ENCODE measurements around the gene ERP27.

The ERP27 gene

DNA sequence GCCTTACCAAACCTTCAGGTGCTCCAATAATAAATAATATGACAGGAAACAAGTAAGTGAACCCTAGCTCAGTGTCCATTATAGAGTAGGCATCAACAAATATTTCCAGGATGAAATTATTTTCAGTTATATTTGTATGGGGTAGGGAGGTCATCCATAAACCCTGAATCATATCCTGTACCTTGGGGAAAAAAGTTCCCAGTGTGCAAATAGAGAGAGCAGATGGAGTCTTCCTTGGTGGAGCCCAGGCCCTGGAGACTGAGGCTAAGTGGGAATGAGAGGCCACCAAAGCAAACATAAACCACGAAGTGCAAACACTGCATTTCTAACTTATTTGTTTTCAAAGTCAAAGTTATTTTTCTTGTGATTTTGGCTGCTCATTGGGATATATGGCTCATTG, 8.5 kb upstream of the ERP27 start:
- Histone ChIP-seq H3K36me3 (ENCODE audit: control insufficient read depth in 4 of 4, insufficient read depth in 4 of 4, low read length in 3 of 4) (peaks cover 25 to 92% (median 60%) of the 10 kb centered on the region in 4 experiments), H3K4me3 (ENCODE audit: control insufficient read depth in 1 of 7, extremely low read depth in 1 of 7, insufficient read depth in 4 of 7, low read depth in 2 of 7, low read length in 6 of 7) (no peak overlapping the region), H3K4me1 (ENCODE audit: control extremely low read depth in 1 of 4, control insufficient read depth in 4 of 4, insufficient read depth in 4 of 4, low read length in 3 of 4) (peaks cover 43 to 60% (median 49%) of the 10 kb centered on the region in 4 experiments), H3K9me3 (ENCODE audit: control extremely low read depth in 1 of 5, control insufficient read depth in 4 of 5, insufficient read depth in 2 of 5, low read depth in 1 of 5, low read length in 4 of 5) (no peaks in the 10 kb centered on the region), H3K27ac (ENCODE audit: insufficient read depth in 1 of 2, low read depth in 1 of 2, low read length in 2 of 2, poor library complexity in 1 of 2, severe bottlenecking in 2 of 2) (peak overlapping the region; percentile 82 to 92), H3K27me3 (replicated peaks in 2 of 5; ENCODE audit: control insufficient read depth in 4 of 5, insufficient read depth in 5 of 5, low read length in 4 of 5) (no peaks in the 10 kb centered on the region)
- no peak for DNase-seq
- WGBS (ENCODE audit: insufficient coverage) = no CpG with 5 or more reads among the region's 1 CpG
- CTCF ChIA-PET = interaction anchor here (2.2 to 3.3 kb wide), 2 partner anchors 9 to 11 kb away, joined by 11 to 15 read pairs; partner anchors contain the start of gene ERP27
- POLR2A ChIA-PET = interaction anchor here (0.7 kb wide), 1 partner anchor 7 kb away, joined by 4 read pairs; no protein-coding TSS in a partner anchor

DNA sequence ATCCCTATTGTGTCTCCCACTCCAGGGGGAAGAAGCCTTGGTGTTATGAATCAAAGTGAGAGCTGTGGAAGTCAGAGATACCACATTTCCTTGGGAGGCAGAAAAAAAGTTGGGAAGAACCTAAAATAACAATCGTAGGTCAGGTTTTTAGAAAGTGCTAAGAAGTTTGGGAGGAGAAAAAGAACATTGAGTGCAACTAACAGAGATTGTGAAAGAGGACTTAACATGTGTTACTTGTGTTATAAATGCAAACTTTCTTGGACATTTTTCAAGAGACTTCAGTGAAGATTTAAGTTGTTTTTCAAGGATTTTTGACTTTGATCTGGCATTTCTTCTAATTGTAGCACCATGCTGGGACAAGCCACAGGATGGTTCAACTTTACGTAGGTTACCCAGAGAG, 7.8 kb upstream of the ERP27 start:
- Histone ChIP-seq H3K36me3 (ENCODE audit: control insufficient read depth in 4 of 4, insufficient read depth in 4 of 4, low read length in 3 of 4) (peaks cover 28 to 89% (median 66%) of the 10 kb centered on the region in 4 experiments), H3K27ac (ENCODE audit: insufficient read depth in 1 of 2, low read depth in 1 of 2, low read length in 2 of 2, poor library complexity in 1 of 2, severe bottlenecking in 2 of 2) (peak overlapping the region in 1 of 2 experiments; percentile 92), H3K4me3 (ENCODE audit: control insufficient read depth in 1 of 7, extremely low read depth in 1 of 7, insufficient read depth in 4 of 7, low read depth in 2 of 7, low read length in 6 of 7) (no peak overlapping the region), H3K27me3 (replicated peaks in 2 of 5; ENCODE audit: control insufficient read depth in 4 of 5, insufficient read depth in 5 of 5, low read length in 4 of 5) (no peaks in the 10 kb centered on the region), H3K4me1 (ENCODE audit: control extremely low read depth in 1 of 4, control insufficient read depth in 4 of 4, insufficient read depth in 4 of 4, low read length in 3 of 4) (peaks cover 37 to 53% (median 42%) of the 10 kb centered on the region in 4 experiments), H3K9me3 (ENCODE audit: control extremely low read depth in 1 of 5, control insufficient read depth in 4 of 5, insufficient read depth in 2 of 5, low read depth in 1 of 5, low read length in 4 of 5) (no peaks in the 10 kb centered on the region)
- 100% methylated on average over 2 of the region's 2 CpGs for WGBS (ENCODE audit: insufficient coverage)
- POLR2A ChIA-PET = no interaction called here
- DNase-seq = no peak
- CTCF ChIA-PET = interaction anchor here (1.0 to 3.3 kb wide), 3 partner anchors 9 to 49 kb away, joined by 4 to 15 read pairs (median 11); partner anchors contain the start of gene ERP27

DNA sequence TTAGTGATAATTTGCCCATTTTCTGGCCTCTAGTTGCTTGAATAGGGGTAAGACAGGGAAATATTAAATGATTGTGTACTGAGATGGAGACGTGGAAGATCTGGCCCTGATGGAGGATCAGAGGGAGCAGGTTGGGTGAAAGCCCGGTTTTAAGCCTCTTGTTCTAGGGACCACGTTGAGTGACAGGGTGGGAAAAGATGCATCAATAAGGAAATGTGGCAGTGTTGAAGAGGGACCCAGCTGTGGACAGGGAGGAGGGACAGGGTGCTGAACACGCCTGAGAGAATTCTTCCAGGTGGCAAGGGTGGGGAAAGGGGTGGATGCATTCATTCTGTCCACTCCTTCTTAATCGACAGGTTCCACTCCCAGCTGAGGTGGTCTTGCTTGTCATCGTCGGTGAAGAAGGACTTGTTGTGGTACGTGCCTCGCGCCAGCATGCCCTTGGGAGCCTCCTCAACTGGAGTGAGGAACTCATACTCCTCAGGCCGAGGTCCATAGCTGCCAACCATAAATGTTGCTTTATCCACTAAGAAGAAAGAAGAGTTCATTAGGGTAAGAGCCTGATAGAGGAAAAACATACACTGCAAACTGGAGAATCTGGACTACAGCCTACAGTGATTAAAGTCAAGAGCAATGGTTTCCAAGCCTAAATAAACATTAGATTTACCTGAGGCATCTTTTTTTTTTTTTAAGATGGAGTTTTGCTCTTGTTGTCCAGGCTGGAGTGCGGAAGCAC, 4.0 kb upstream of the ERP27 start:
- ChIA-PET POLR2A (no interaction called here), CTCF (interaction anchor here (0.6 to 1.1 kb wide), 2 partner anchors 15 to 53 kb away, joined by 3 read pairs; no protein-coding TSS in a partner anchor)
- H3K27ac ChIP-seq (ENCODE audit: insufficient read depth in 1 of 2, low read depth in 1 of 2, low read length in 2 of 2, poor library complexity in 1 of 2, severe bottlenecking in 2 of 2) = peak overlapping the region in 1 of 2 experiments; percentile 39
- H3K4me1 ChIP-seq (ENCODE audit: control extremely low read depth in 1 of 4, control insufficient read depth in 4 of 4, insufficient read depth in 4 of 4, low read length in 3 of 4) = peaks cover under 1 to 23% (median 12%) of the 10 kb centered on the region in 4 experiments
- H3K27me3 ChIP-seq (replicated peaks in 2 of 5; ENCODE audit: control insufficient read depth in 4 of 5, insufficient read depth in 5 of 5, low read length in 4 of 5) = no peaks in the 10 kb centered on the region
- no peak for DNase-seq
- no peaks in the 10 kb centered on the region for H3K9me3 ChIP-seq (ENCODE audit: control extremely low read depth in 1 of 5, control insufficient read depth in 4 of 5, insufficient read depth in 2 of 5, low read depth in 1 of 5, low read length in 4 of 5)
- H3K4me3 ChIP-seq (ENCODE audit: control insufficient read depth in 1 of 7, extremely low read depth in 1 of 7, insufficient read depth in 4 of 7, low read depth in 2 of 7, low read length in 6 of 7) = no peak overlapping the region
- 91% methylated on average over 12 of the region's 12 CpGs for WGBS (ENCODE audit: insufficient coverage)
- peaks cover 24 to 61% (median 51%) of the 10 kb centered on the region in 4 experiments for H3K36me3 ChIP-seq (ENCODE audit: control insufficient read depth in 4 of 4, insufficient read depth in 4 of 4, low read length in 3 of 4)

DNA sequence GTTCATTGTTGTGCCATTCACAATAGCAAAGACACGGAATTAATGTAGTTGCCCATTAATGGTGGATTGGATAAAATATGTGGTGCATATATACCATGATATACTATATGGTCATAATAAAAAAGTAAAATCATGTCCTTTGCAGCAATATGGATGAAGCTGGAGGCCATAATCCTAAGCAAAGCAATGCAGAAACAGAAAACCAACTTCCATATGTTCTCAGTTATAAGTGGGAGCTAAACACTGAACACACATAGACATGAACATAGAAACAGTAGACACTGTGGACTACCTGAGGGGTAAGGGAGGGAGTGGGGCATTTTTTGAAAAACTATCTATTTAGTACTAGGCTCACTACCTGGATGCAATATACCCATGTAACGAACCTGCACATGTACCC, 3.0 kb upstream of the ERP27 start:
- CTCF ChIA-PET = interaction anchor here (0.6 to 2.6 kb wide), 5 partner anchors 13 to 54 kb away, joined by 3 to 6 read pairs (median 3); no protein-coding TSS in a partner anchor
- no peak for DNase-seq
- peaks cover 25 to 52% (median 42%) of the 10 kb centered on the region in 4 experiments for H3K36me3 ChIP-seq (ENCODE audit: control insufficient read depth in 4 of 4, insufficient read depth in 4 of 4, low read length in 3 of 4)
- WGBS (ENCODE audit: insufficient coverage) = no CpG with 5 or more reads among the region's 2 CpGs
- no peak overlapping the region for H3K27ac ChIP-seq (ENCODE audit: insufficient read depth in 1 of 2, low read depth in 1 of 2, low read length in 2 of 2, poor library complexity in 1 of 2, severe bottlenecking in 2 of 2)
- peaks cover 0 to 13% (median 5%) of the 10 kb centered on the region in 4 experiments for H3K4me1 ChIP-seq (ENCODE audit: control extremely low read depth in 1 of 4, control insufficient read depth in 4 of 4, insufficient read depth in 4 of 4, low read length in 3 of 4)
- no peak overlapping the region for H3K4me3 ChIP-seq (ENCODE audit: control insufficient read depth in 1 of 7, extremely low read depth in 1 of 7, insufficient read depth in 4 of 7, low read depth in 2 of 7, low read length in 6 of 7)
- H3K27me3 ChIP-seq (replicated peaks in 2 of 5; ENCODE audit: control insufficient read depth in 4 of 5, insufficient read depth in 5 of 5, low read length in 4 of 5) = no peaks in the 10 kb centered on the region
- H3K9me3 ChIP-seq (ENCODE audit: control extremely low read depth in 1 of 5, control insufficient read depth in 4 of 5, insufficient read depth in 2 of 5, low read depth in 1 of 5, low read length in 4 of 5) = no peaks in the 10 kb centered on the region
- POLR2A ChIA-PET = no interaction called here

DNA sequence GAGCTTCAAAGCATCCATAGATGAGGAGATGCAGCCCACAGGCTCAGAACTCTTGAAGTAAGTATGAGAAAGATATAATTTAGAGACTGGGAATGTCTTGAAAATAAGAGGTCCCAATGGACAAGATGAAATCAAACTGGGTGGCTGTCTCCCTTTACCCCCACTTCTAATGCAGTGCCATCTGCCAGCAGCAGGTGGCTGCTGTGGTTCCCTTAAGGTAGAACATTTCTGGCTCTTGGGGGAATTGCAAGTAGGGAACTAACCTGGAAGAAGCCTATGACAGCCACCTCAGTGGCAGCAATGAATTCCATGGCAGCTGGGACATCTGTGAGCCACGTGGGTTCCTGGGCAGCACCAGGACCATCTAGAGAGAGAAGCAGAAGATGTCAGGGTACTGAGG, 648 bp downstream of the ERP27 start:
- Histone ChIP-seq H3K4me1 (ENCODE audit: control extremely low read depth in 1 of 4, control insufficient read depth in 4 of 4, insufficient read depth in 4 of 4, low read length in 3 of 4) (peaks cover 4 to 9% (median 7%) of the 10 kb centered on the region in 4 experiments), H3K9me3 (ENCODE audit: control extremely low read depth in 1 of 5, control insufficient read depth in 4 of 5, insufficient read depth in 2 of 5, low read depth in 1 of 5, low read length in 4 of 5) (no peaks in the 10 kb centered on the region), H3K4me3 (ENCODE audit: control insufficient read depth in 1 of 7, extremely low read depth in 1 of 7, insufficient read depth in 4 of 7, low read depth in 2 of 7, low read length in 6 of 7) (no peak overlapping the region), H3K27ac (ENCODE audit: insufficient read depth in 1 of 2, low read depth in 1 of 2, low read length in 2 of 2, poor library complexity in 1 of 2, severe bottlenecking in 2 of 2) (no peak overlapping the region), H3K27me3 (replicated peaks in 2 of 5; ENCODE audit: control insufficient read depth in 4 of 5, insufficient read depth in 5 of 5, low read length in 4 of 5) (no peaks in the 10 kb centered on the region), H3K36me3 (ENCODE audit: control insufficient read depth in 4 of 4, insufficient read depth in 4 of 4, low read length in 3 of 4) (peaks cover 16 to 22% (median 21%) of the 10 kb centered on the region in 4 experiments)
- POLR2A ChIA-PET = interaction anchor here (0.8 to 1.0 kb wide), 2 partner anchors 11 to 23 kb away, joined by 3 read pairs; no protein-coding TSS in a partner anchor
- DNase-seq = peak in 2 of 3 donors; percentile 53 to 59
- CTCF ChIA-PET = interaction anchor here (0.7 to 4.8 kb wide), 18 partner anchors 8 to 285 kb away, joined by 3 to 30 read pairs (median 4); partner anchors contain the start of gene ARHGDIB
- 86% methylated on average over 1 of the region's 1 CpG for WGBS (ENCODE audit: insufficient coverage)

DNA sequence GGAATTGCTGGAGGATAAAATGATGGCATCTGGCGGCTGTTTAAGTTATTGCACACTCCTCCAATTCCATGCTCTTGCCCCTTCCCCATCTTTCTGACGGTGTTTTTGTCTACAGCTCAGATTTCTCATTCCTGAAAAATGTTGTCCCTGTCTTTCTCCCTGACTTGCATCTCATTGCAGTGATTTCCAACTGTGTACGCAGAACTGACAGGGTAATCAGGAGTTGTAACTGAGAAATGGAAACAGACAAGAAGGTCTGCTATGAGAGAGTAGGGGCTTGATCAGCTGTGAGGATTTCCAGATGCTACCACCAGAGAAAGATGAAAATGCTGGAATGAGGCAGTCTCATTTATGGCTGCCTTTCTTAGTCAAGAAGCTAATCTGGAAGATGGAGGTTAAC, 1.3 kb downstream of the ERP27 start:
- DNase-seq = no peak
- POLR2A ChIA-PET = interaction anchor here (1.0 kb wide), 1 partner anchor 12 kb away, joined by 3 read pairs; no protein-coding TSS in a partner anchor
- H3K27ac ChIP-seq (ENCODE audit: insufficient read depth in 1 of 2, low read depth in 1 of 2, low read length in 2 of 2, poor library complexity in 1 of 2, severe bottlenecking in 2 of 2) = no peak overlapping the region
- H3K4me3 ChIP-seq (ENCODE audit: control insufficient read depth in 1 of 7, extremely low read depth in 1 of 7, insufficient read depth in 4 of 7, low read depth in 2 of 7, low read length in 6 of 7) = no peak overlapping the region
- H3K27me3 ChIP-seq (replicated peaks in 2 of 5; ENCODE audit: control insufficient read depth in 4 of 5, insufficient read depth in 5 of 5, low read length in 4 of 5) = no peaks in the 10 kb centered on the region
- H3K9me3 ChIP-seq (ENCODE audit: control extremely low read depth in 1 of 5, control insufficient read depth in 4 of 5, insufficient read depth in 2 of 5, low read depth in 1 of 5, low read length in 4 of 5) = no peaks in the 10 kb centered on the region
- CTCF ChIA-PET = interaction anchor here (0.9 to 4.8 kb wide), 18 partner anchors 9 to 285 kb away, joined by 3 to 30 read pairs (median 4); no protein-coding TSS in a partner anchor
- peaks cover 4 to 9% (median 7%) of the 10 kb centered on the region in 4 experiments for H3K4me1 ChIP-seq (ENCODE audit: control extremely low read depth in 1 of 4, control insufficient read depth in 4 of 4, insufficient read depth in 4 of 4, low read length in 3 of 4)
- peaks cover 13 to 21% (median 17%) of the 10 kb centered on the region in 4 experiments for H3K36me3 ChIP-seq (ENCODE audit: control insufficient read depth in 4 of 4, insufficient read depth in 4 of 4, low read length in 3 of 4)
- WGBS (ENCODE audit: insufficient coverage) = 100% methylated on average over 2 of the region's 3 CpGs
